Posterior vena cava (tissue), 2 donors: ENCODE measurements around the gene COX6B1. TPM values are rescaled to one million over a fixed set of nuclear protein-coding genes. Genes with fewer than 3 reads are reported as not detected.
"Not testable (repeated sequence)": the region's sequence is repeated elsewhere in the genome, so short reads cannot be mapped to it uniquely, and the experiment has no call there.

Experiments used
- DNase-seq: peaks from one replicate; pipeline ENCODE4 v3.0.0-alpha.2; 2020; ENCODE audit warnings: low spot score
- intact Hi-C, 2 donors: fragments of 100-400 bp; cut with DNase I; formaldehyde crosslinking; loops; one replicate each; pipeline versions ENCODE4 v1.14.1 to v1.14.2; 2022 to 2023
- total RNA-seq, 2 donors: library from RNA; stranded (reverse); fragmentation: NEBNext Ultra II Directional; extraction: Animal tissue kit (Norgen Biotek cat#: 25700); gene quantifications; one replicate each; pipeline ENCODE4 v1.2.1, GENCODE V29; 2021
- donor health status: DM: yes; HTN: yes; CAD: no.
- donor health status: DM: yes; HTN: yes; CAD: no.

The COX6B1 gene
- total RNA-seq, 2 donors from 2014 or later: 228 to 290 TPM

DNA sequence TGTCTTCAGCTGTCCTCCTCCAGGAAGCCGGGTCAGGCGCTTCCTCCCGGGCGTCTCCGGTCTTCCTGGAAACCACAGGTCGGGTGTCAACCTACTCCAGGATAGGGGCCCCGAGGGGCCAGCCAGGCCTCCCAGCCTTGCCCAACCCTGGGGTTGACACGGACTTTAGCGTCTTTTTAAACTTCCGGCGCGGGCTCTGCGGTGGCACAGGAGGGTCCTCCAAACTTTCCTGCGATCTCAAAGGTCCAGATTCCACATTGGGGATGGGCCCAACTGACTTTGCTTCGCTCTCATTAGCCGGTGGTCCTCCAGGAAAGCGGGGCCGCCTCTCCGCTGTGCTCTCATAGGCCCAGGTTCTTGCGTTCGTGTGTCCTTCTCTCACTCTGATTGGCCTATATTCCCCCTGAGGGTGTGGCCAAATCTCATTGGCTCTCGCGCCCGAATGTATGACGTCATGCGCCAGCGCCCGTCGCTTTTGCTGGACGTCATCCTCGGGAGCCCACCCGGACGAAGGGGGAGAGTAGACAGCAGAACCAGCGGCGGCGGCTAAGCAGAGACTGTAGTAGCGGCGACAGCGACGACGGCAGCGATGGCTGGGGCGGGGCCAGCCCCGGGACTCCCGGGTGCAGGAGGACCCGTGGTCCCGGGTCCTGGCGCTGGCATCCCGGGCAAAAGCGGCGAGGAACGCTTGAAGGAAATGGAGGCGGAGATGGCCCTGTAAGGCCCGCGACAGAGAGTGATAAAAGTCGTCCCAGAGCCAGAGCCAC is 19.4 kb upstream of the COX6B1 start, which contains the start of gene RBM42:
TSS of gene RBM42 (plus strand) at position 472 of the 767 bp plus-strand sequence. CDS start at position 590, 118 bp downstream.
- DNase-seq: peak; percentile 98
- intact Hi-C loops: no loop called here

DNA sequence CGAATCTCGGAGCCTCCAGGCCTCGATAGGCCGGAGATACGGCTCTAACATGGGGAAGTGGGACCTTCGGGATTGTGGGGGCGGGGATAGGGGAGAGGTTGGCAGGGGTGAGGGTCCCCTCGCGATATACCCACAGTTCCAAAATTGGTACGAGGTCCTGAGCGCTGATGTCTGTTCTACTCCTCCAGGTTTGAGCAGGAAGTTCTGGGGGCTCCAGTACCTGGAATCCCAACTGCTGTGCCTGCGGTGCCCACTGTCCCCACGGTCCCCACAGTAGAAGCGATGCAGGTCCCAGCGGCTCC is 18.8 kb upstream of the COX6B1 start:
- intact Hi-C loops: no loop called here
- no peak for DNase-seq

DNA sequence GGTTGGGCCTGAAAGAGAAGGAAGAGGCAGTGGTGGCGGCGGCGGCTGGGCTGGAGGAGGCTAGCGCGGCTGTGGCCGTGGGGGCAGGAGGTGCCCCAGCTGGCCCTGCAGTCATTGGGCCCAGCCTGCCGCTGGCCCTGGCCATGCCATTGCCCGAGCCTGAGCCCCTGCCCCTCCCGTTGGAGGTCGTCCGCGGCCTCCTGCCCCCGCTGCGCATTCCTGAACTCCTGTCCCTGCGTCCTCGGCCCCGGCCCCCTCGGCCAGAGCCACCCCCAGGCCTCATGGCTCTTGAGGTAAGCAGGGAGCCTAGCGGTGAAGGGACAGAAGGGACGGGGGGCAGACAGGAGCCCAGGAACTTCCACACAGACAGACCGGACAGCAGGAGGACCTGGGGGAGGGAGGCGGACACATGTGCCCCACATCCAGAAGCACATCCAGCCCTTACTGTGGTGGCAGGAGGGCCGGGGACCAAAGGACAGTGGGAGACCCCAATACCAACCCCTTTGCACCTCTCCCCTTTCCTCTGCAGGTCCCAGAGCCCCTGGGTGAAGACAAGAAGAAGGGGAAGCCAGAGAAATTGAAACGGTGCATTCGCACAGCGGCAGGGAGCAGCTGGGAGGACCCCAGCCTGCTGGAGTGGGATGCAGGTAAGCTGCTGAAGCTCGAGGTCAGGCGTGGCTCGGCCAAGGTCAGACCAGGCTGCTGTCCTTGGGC is 14.2 kb upstream of the COX6B1 start:
- intact Hi-C loops: no loop called here
- no peak for DNase-seq

DNA sequence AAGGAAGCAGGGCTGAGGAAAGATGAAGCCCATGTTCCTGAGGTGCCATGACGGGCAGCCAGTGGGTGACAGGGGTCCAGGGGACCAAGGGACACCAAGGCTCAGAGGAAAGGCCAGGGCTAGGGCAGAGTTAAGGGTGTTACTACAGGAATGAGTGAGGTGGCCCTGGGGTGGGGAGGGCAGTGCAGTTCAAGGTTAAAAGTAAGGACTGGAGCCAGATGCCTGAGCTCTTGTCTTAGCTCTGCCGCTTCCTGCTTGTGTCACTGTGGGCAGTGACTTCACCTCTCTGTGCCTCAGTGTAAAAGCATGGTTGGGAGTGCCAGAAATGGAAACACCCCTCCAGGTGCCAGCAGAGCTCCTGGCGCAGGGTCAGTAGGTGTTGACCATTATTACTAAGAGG is 11.5 kb upstream of the COX6B1 start:
- intact Hi-C loops: no loop called here

DNA sequence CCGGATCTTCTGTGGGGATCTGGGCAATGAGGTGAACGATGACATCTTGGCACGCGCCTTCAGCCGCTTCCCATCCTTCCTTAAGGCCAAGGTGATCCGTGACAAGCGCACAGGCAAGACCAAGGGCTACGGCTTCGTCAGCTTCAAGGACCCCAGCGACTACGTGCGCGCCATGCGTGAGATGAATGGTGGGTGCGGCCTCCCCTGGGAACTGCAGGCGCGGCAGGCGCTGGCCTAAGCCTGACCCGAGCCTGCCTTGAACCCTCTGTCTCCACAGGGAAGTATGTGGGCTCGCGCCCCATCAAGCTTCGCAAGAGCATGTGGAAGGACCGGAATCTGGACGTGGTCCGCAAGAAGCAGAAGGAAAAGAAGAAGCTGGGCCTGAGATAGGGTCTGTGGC is 11.0 kb upstream of the COX6B1 start:
- intact Hi-C loops: no loop called here
- DNase-seq: no peak

More for the DNA sequence above, 11.5 kb upstream of the COX6B1 start:
- DNase-seq: no peak

DNA sequence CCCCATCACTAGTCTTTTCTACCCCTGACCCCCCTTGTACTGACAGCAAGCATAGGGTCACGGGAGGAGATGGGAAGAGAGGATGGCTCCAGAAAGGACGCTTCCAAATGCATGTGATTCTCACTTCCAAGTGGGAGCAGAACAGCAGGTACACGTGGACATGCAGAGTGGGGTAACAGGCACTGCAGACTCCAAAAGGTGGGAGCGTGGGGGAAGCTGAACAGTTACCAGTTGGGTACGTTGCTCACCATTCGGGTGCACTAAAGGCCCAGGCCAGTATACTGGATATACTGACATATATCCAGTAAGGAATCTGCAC is 8.8 kb upstream of the COX6B1 start:
- no peak for DNase-seq
- intact Hi-C loops: no loop called here

DNA sequence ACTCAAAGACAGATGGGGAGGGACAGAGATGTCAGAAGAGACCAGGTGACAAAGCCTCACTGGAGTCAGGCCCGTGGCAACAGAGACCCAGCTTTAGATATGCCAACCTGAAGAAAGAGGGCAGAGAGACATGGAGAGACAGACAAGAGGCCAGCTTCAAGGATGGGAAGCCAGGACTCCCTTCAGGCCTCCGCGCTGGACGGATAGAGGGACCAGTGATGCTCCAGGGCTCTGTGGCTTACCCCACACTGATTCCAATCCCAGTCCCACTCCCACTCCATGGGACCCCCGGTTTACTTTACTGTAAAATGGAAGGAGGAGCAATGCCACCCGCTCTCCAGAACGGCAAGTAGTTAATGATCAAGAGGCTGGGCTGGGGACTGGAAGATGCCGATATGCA is 8.3 kb upstream of the COX6B1 start:
- intact Hi-C loops: no loop called here
- DNase-seq: no peak

DNA sequence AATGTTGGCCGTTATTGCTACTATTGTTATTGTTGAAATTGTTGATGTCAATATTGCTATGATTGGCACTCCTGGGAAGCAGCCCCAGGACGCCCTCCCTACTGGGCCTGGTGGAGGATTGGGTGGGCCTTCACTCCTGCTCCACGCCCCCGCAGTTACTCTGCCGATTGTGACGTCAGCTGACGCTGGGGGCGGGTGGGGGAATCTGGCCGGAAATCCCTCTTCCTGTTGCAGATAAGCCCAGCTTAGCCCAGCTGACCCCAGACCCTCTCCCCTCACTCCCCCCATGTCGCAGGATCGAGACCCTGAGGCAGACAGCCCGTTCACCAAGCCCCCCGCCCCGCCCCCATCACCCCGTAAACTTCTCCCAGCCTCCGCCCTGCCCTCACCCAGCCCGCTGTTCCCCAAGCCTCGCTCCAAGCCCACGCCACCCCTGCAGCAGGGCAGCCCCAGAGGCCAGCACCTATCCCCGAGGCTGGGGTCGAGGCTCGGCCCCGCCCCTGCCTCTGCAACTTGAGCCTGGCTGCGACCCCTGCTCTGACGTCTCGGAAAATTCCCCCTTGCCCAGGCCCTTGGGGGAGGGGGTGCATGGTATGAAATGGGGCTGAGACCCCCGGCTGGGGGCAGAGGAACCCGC is 6.5 kb upstream of the COX6B1 start, which contains the start of gene ETV2:
TSS of gene ETV2 (plus strand) at position 231 of the 637 bp plus-strand sequence. CDS start 716 bp downstream, outside the sequence.
- intact Hi-C loops: no loop called here
- no peak for DNase-seq

DNA sequence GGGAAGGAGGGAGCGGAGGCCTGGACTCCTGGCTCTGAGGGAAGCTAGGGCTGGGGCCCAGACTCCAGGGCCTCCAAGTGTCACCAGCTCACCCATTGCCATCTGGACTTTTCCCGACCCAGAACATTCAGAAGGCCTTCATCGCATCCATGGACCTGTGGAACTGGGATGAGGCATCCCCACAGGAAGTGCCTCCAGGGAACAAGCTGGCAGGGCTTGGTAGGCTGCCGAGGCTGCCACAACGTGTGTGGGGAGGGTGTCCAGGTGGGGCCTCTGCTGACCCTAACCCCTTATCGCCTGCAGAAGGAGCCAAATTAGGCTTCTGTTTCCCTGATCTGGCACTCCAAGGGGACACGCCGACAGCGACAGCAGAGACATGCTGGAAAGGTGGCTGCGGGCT is 5.8 kb upstream of the COX6B1 start:
- intact Hi-C loops: no loop called here
- no peak for DNase-seq

DNA sequence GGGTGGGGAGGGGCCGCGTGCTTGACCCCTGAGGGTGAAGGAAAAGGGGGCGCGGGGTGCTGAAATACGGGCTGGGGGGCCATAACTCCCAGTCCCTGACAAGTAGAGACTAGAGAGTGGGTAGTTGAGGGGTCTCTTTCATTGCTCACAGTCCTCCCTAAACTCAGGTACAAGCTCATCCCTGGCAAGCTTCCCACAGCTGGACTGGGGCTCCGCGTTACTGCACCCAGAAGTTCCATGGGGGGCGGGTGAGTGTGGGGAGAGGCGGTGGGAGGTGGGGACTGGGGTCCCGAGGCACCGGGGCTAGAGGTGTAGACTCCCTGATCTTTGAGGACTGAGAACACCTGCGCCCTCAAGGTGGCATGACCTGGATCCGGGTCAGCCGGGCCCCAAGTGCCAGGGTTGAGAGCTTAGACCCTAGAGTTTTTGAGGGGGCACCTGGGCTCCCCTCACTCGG is 5.3 kb upstream of the COX6B1 start:
- intact Hi-C loops: no loop called here
- DNase-seq: no peak

DNA sequence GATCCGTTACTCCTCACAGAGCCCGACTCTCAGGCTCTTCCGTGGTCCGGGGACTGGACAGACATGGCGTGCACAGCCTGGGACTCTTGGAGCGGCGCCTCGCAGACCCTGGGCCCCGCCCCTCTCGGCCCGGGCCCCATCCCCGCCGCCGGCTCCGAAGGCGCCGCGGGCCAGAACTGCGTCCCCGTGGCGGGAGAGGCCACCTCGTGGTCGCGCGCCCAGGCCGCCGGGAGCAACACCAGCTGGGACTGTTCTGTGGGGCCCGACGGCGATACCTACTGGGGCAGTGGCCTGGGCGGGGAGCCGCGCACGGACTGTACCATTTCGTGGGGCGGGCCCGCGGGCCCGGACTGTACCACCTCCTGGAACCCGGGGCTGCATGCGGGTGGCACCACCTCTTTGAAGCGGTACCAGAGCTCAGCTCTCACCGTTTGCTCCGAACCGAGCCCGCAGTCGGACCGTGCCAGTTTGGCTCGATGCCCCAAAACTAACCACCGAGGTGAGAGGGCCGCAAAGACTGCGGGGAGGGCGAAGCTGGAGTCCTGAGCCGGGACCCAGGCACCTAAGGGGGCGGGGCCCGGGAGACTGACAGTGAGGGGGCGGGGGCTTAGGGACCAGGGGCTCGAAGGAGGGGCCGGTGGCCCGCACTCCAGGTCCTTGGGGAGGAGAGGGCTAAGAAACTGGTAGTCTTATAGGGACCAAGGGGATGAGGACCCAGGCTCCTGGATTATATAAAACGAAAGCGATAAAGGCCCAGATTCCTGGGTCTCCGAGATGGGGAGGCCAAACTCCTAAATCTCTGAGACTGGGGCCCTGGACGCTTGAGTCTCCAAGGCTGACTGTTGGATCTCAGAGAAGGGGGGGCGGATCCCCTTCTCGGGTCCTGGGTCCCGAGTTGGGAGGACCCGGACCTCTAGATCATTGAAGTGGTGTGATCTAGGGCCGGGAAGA is 4.6 kb upstream of the COX6B1 start:
- intact Hi-C loops: no loop called here
- DNase-seq: peak; percentile 93

DNA sequence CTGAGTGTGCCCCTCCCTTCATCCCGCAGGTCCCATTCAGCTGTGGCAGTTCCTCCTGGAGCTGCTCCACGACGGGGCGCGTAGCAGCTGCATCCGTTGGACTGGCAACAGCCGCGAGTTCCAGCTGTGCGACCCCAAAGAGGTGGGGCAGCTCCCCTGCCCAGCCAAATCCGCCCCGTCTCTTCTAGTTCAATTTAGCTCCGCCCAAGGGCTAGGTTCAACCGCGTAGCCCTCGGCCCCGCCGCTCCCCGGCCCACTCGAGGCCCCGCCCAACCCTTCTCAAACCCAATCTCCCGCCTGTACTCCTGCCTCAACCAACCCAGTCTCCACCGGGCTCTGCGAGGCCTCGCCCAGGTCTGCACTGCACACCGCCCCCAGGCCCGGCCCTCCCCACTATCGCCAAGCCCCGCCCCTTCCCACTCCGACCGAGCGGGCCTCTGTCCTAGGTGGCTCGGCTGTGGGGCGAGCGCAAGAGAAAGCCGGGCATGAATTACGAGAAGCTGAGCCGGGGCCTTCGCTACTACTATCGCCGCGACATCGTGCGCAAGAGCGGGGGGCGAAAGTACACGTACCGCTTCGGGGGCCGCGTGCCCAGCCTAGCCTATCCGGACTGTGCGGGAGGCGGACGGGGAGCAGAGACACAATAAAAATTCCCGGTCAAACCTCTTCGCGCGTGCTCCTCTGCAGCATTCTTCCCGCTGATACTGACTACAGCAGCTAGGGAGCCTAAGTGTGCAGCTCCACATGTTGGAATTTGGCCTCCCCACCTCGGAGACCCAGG is 3.7 kb upstream of the COX6B1 start:
- intact Hi-C loops: no loop called here
- peak; percentile 98 for DNase-seq

DNA sequence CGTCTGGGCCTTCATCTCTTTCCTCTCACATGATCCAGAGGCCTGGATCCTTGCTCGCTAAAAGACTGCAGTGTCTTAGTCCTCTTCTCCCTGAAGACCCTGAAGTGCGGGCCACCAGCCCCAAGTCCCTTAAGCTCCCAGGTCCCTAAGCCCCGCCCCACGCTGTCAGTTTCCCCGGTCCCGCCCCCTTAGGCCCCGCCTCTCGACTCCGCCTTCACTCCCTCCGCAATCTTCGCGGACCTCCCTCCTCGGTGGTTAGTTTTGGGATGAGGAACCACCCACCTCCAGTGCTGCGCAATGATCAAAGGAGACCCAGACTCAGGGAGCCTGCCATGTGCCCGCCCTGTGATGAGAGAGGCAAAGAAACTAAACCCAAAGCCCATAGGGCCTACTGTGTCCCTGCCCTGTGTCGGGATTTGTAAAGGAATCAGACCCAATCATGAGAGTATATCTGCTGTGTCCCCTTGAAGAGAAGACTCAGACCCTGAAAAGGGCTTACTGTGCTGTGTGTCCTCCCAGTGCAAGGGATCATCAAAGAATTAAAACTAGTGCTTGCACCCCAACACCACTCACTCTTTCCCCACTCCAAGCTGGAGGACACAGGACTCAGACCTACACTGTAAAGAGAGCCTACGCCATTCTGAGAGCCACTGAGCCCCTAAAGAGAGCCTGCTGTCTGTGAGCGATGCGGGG is 3.0 kb upstream of the COX6B1 start:
- intact Hi-C loops: no loop called here
- peak; percentile 94 for DNase-seq

DNA sequence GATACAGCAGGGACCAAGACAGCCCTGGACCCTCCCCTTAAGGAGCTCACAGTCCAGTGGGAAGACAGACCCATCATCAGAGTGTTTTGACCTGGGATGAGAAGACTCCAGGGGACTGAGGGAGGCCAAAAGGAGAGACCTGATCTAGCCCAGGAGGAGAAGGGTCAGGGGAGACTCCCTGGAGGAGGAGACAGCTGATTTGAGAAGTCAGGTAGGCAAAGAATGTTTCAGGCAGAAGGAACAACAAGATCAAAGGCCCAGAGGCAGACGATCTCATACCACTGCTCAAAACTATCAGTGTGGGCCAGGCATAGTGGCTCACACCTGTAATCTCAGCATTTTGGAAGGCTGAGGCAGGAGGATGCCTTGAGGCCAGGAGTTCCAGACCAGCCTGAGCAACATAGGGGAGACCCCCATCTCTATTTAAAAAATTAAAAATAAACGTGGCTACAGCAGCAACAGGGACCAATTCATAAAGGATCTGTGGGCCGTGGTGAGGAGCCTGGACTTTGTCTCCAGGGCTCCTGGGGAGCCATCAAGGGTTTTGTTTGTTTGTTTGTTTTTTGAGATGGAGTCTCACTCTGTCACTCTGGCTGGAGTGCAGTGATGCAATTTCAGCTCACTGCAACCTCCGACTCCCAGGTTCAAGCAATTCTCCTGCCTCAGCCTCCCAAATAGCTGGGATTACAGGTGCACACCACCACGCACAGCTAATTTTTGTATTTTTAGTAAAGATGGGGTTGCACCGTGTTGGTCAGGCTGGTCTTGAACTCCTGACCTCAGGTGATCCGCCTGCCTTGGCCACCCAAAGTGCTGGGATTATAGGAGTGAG is 2.2 kb upstream of the COX6B1 start:
- no peak for DNase-seq
- intact Hi-C loops: no loop called here

DNA sequence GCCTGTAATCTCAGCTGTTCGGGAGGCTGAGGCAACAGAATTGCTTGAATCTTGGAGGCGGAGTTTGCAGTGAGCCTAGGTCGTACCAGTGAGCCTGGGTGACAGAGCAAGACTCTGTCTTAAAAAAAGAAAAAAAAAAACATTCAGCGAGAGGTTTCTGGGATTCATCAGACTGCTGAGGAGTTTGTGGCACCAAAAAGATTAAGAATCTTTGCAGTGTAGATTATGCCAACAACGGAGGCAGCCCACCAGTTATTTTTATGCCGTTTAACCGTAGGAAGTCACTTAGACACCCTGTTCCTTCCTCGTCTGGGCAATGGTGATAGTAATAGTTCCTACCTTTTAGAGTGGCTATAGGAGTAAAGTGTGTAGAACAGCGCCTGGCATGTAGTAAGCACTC is 2.5 kb downstream of the COX6B1 start:
- DNase-seq: no peak
- intact Hi-C loops: no loop called here

DNA sequence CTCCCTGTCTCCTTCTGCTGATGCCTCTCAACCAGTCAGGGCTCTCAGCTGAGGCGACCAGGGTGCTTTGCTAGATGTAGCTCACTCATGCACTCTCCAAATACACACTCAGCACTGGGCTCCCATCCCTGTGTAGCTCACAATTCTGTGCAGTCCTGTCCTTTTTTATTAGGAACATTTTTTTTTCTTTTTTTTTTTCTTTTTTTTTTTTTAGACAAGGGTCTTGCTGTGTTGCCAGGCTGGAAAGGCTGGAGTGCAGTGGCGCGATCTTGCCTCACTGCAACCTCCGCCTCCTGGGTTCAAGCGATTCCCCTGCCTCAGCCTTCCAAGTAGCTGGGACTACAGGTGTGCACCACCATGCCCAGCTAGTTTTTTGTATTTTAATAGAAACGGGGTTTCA is 6.7 kb downstream of the COX6B1 start:
- intact Hi-C loops, DNase-seq: not testable (repeated sequence)

DNA sequence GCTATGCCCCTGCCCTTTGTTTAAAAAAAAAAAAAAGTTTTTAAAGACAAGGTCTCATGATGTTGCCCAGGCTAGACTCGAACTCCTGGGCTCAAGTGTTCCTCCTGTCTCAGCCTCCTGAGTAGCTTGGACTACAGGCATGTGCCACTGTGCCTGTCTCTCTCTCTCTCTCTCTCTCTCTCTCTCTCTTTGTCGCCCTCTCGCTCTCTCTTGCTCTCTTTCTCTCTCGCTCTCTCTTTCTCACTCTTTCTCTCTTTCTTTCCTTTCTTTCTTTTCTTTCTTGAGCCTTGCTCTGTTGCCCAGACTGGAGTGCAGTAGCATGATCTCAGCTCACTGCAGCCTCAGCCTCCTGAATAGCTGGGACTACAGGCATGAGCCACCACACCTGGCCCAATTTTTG is 7.5 kb downstream of the COX6B1 start:
- intact Hi-C loops: no loop called here

More for the DNA sequence above, 7.5 kb downstream of the COX6B1 start:
- DNase-seq: no peak
